Uterus (tissue), 2 donors: ENCODE data around the gene LRIG1.
"Not testable (repeated sequence)": the region's sequence is repeated elsewhere in the genome, so short reads cannot be mapped to it uniquely, and the experiment has no call there.

Experiments
- POLR2A ChIP-seq, 2 donors: fragments of 450-650 bp; IDR thresholded peaks; one replicate each; pipeline ENCODE4 v1.6.1; 2016; ENCODE audit warnings: antibody characterized with exemption in 2 of 2, mild to moderate bottlenecking in 1 of 2, moderate library complexity in 1 of 2
- TF ChIP-seq, protein P1 (sequence below), 4 experiments: fragments of 200-600 bp in 2 of 4; fragments of 450-650 bp in 2 of 4; sonication (generic) in 2 of 4; IDR thresholded peaks; one replicate each; pipeline ENCODE4 v1.5.1; 2016 to 2019; ENCODE audit warnings: antibody characterized with exemption in 4 of 4, mild to moderate bottlenecking in 2 of 4, moderate library complexity in 1 of 4

DNA sequence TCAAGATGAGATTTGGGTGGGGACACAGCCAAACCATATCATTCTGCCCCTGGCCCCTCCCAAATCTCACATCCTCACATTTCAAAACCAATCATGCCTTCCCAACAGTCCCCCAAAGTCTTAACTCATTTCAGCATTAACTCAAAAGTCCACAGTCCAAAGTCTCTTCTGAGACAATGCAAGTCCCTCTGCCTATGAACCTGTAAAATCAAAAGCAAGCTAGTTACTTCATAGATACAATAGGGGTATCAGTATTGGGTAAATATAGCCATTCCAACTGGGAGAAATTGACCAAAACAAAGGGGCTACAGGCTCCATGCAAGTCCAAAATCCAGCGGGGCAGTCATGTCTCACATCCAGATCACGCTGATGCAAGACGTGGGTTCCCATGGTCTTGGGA is 79.7 kb downstream of the LRIG1 start:
- TF ChIP-seq, protein P1, sequence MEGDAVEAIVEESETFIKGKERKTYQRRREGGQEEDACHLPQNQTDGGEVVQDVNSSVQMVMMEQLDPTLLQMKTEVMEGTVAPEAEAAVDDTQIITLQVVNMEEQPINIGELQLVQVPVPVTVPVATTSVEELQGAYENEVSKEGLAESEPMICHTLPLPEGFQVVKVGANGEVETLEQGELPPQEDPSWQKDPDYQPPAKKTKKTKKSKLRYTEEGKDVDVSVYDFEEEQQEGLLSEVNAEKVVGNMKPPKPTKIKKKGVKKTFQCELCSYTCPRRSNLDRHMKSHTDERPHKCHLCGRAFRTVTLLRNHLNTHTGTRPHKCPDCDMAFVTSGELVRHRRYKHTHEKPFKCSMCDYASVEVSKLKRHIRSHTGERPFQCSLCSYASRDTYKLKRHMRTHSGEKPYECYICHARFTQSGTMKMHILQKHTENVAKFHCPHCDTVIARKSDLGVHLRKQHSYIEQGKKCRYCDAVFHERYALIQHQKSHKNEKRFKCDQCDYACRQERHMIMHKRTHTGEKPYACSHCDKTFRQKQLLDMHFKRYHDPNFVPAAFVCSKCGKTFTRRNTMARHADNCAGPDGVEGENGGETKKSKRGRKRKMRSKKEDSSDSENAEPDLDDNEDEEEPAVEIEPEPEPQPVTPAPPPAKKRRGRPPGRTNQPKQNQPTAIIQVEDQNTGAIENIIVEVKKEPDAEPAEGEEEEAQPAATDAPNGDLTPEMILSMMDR (IDR thresholded peaks at IDR 0.05): not testable (repeated sequence)
- TF ChIP-seq POLR2A (IDR thresholded peaks at IDR 0.05): not testable (repeated sequence)
